PFSK-1 (cell line): Measurements from ENCODE around the gene NOP14.

ENCODE experiments used
- FOXP2 ChIP-seq: optimal IDR thresholded peaks from 2 replicates; pipeline ENCODE3; 2011; ENCODE audit warnings: borderline replicate concordance, control low read depth, inconsistent platforms; ENCODE audit not compliant: insufficient read depth; ENCODE audit errors: extremely low read length, extremely low read depth
- POLR2AphosphoS5 ChIP-seq: IDR thresholded peaks from 2 replicates; pipeline ENCODE4 v1.6.1; 2012; ENCODE audit warnings: low read depth, mild to moderate bottlenecking, control low read depth, low read length, moderate library complexity
- REST ChIP-seq, 2 experiments: IDR thresholded peaks; 2 replicates each; pipeline versions ENCODE4 v1.6.1 to v1.8.0; 2011 to 2012; ENCODE audit warnings: low read depth in 2 of 2, low read length in 2 of 2, control low read depth in 1 of 2, inconsistent platforms in 1 of 2, mild to moderate bottlenecking in 1 of 2, moderate library complexity in 1 of 2; ENCODE audit not compliant: insufficient read depth in 1 of 2
- SIN3A ChIP-seq: IDR thresholded peaks from 2 replicates; pipeline ENCODE4 v1.6.1; 2012; ENCODE audit warnings: mild to moderate bottlenecking, low read length, moderate library complexity, borderline replicate concordance; ENCODE audit not compliant: insufficient read depth
- TAF1 ChIP-seq: IDR thresholded peaks from 2 replicates; pipeline ENCODE4 v1.6.1; 2012; ENCODE audit warnings: low read length, control low read depth, borderline replicate concordance; ENCODE audit not compliant: insufficient read depth

Gene NOP14

GRCh38 chr4:2934077-2934812 is 29.0 kb downstream of the NOP14 start:
- TF ChIP-seq SIN3A (no peak), REST (IDR thresholded peaks at IDR 0.05; ENCODE audit: insufficient read depth in 1 of 2, low read depth in 2 of 2, low read length in 2 of 2) (no peak), FOXP2 (no peak), TAF1 (no peak), POLR2AphosphoS5 (no peak)

- TF ChIP-seq REST (IDR thresholded peaks at IDR 0.05; ENCODE audit: insufficient read depth in 1 of 2, low read depth in 2 of 2, low read length in 2 of 2) (no peak), SIN3A (no peak), POLR2AphosphoS5 (no peak), FOXP2 (no peak), TAF1 (no peak)
Observed at GRCh38 chr4:2933566-2934076, 29.6 kb downstream of the NOP14 start.

GRCh38 chr4:2932951-2933565 is 30.1 kb downstream of the NOP14 start:
- no peak for TF ChIP-seq REST (IDR thresholded peaks at IDR 0.05; ENCODE audit: insufficient read depth in 1 of 2, low read depth in 2 of 2, low read length in 2 of 2)
- TF ChIP-seq TAF1: no peak
- TF ChIP-seq FOXP2: no peak
- TF ChIP-seq SIN3A: no peak
- no peak for TF ChIP-seq POLR2AphosphoS5

GRCh38 chr4:2932321-2932950 is 30.8 kb downstream of the NOP14 start:
- TF ChIP-seq POLR2AphosphoS5 (no peak), SIN3A (no peak), TAF1 (no peak), REST (IDR thresholded peaks at IDR 0.05; ENCODE audit: insufficient read depth in 1 of 2, low read depth in 2 of 2, low read length in 2 of 2) (no peak), FOXP2 (no peak)
